Superior temporal gyrus (tissue), 1 donor: ENCODE measurements around the gene KAZN.
A peak's percentile ranks its signal among the peaks of the same experiment; 100 is the strongest.

Experiments used
- DNase-seq: peaks from one replicate; pipeline ENCODE4 v3.0.0-alpha.2; 2016; ENCODE audit errors: extremely low spot score

KAZN gene

DNA sequence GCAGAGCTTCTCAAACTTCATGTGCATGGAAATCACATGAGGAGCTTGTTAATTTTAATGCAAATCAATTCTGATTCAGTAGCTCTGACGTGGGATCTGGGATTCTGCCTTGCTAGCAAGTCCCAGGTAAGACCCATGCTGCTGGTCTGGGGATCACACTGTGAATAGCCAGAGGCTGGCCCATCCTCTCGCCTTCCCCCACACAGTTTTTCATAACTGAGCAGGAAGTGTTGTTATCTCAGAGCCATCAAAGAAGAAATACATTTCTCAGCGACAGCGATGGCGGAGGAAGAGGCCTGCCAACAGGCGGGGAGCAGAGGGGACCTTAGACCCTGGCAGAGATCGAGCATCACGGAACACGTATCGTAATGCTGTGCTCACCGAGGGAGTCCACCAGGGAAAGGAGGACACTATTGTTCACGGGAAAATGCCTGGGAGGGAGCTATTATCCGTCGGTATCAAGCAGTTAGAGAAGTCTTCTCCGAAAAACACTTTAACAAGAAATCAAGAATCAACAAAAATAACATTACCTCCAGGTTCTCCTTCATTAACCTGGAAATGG lies 286.2 kb downstream of the KAZN start:
- no peak for DNase-seq

GRCh38 chr1:14887044-14887566 lies 288.6 kb downstream of the KAZN start:
- DNase-seq: no peak

- DNase-seq: no peak
Measured at GRCh38 chr1:14887764-14888350, 289.4 kb downstream of the KAZN start.

- no peak for DNase-seq
Measured at GRCh38 chr1:14888374-14888773, 289.9 kb downstream of the KAZN start.

DNA sequence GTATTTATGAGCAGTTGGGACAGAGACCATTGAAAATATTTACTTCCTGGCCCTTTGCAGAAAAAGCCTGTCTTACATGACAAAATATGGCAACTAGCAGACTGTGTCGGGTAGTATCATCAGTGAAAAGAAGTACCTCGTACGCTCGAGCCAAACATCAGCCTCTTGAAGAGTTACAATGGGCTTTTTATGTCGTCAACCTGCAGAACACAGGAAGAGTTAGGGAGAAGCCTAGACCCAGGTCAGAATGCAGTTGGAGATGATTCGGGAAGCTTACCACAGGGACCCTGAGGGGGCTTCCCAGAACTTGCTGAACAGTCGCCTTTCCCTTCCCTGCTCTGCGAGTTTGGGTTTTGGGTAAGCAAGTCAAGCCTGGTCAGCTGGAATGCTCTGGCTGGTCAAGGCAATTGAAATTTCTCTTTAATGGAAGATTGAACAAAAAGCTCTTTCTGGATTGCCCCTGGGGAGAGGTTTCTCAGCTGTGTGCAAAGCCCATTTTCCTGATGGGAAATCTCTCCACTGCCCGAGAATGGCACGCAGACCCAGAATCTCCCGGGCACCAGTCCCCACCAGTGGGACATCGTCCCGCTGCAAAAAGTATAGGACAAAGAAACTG lies 291.4 kb downstream of the KAZN start:
- no peak for DNase-seq

DNA sequence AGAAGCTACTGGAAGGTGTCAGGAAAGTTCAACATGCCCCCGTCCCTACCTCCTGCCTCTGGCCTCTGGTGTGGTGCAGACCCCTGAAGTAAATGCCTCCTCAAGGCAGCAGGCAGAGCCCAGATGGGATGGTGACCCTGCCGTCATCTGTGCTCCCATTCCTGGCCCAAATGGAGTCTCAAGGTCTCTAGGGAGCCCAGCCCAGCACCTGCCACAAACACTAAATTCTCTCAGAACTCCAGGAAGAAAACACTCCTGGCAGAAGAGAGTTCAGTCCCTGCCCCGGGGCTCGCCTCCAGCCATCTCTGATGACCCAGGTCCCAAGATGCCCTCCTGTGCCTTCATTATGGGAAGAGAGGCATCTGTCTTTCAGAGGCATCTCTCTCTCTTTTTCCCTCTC lies 293.5 kb downstream of the KAZN start:
- DNase-seq: no peak

GRCh38 chr1:14894811-14895560 lies 296.5 kb downstream of the KAZN start:
- peak; percentile 23 for DNase-seq

DNA sequence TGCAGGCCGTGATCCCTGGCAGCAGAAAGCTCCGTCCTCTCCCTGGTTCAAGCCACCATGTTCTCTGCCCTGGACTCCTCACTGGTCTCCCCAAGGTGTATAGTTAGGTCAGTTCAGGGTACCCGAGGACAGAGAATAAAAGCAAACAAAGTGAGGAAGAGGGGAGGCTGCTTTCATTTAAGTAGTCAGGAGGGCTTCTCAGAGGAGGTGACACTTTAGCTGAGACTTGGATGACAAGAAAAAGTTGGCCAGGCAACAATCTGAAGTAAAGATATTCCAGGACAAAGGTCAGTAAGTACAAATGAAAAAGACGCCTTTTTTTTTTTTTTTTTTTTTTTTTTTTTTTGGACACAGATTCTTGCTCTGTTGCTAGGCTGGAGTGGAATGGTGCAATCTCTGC lies 297.2 kb downstream of the KAZN start:
- DNase-seq: no peak

DNA sequence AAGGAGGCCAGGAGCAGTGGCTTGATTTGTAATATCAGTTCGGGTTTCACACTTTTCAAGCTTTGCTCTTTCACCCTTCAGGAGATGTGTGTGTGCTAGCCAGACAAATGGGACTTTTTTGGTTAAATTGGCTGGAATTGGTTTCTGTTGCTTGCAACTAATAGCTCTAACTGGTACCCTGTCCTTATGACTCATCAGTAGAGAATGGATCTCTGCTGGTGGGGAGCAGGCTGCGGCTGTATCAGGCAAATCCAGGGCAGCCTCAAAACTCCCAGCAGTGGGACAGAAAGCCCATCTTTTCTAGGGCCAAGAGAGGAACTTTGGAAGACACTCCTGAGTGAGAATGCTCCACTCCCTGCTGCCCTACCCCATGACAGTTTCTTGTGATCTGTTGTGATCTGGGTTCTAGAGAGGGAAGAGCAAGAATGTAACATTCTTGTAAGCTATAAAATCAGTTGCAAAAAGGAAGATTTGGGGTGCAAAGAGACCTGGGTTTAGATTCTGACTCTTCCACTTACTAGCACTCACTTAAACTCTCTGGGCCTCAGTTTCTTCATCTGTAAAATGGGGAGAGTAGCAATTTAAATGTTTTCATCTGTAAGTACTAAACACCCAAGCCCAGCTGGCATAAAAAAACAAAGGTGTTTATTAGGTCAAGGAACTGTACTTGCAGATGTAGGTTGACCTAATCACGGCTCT lies 298.0 kb downstream of the KAZN start:
- no peak for DNase-seq

DNA sequence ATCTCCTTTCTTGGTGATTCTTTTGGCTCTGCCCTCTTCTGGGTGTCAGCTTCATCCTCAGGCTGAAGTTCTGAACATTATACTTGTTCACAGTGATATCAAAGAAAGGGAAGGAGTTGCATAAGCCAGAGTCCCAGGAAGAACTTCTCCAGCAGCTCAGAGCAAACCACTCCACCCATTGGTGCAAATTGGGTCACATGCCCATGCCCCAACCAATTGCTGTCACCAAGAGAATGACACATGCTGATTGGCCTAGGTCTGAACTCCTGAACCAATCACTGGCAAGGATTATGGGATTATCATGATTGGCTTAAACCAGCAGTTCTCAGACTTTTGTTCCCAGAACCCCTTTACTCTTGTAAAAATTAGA lies 298.6 kb downstream of the KAZN start:
- DNase-seq: no peak

DNA sequence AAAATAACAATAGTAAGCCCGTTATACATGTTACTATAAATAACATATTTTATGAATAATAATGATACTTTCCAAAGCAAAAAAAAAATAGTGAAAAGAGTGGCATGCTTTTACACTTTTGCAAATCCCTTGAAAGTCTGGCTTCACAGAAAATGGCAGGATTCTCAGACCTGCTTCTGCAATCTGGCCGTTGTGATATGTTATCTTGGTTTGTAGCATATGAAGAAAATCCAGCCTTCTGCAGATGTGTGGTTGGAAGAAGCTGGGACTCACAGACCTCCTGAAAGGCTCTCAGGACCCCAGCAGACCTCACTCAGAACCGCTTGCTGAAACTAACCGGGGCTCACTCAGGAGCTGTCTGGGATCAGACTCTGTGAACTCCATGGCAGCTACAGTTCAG lies 299.1 kb downstream of the KAZN start:
- DNase-seq: no peak

DNA sequence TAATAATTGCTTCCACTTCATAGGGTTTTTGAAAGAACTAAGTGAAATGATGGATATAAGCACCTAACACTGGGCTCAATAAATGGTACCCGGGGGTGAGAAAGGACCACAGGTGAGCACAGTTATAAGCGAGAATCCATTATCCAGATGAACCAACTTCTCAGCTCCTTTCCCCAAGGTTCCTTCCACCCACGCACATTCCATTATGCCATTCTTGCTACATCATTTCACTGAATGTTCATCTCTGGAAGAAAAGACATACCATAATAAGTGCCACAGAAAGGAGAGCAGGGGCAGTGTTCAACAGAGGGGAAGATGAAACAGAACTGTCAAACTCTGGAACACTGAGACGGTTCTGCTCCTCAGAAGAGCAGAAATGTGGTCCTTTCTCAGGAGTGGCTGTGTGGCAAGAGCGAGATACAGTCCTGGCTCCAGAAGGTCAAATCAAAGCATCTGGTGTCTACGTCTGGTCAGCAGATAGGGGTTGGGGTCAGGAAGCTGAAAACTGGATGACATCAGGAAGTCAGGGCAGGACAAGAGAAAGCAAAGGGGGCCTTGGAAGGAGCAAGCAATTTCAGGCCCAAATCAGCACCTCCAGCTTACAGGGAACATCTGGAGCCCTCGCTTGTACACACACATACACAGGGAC lies 299.6 kb downstream of the KAZN start:
- no peak for DNase-seq

- no peak for DNase-seq
Measured at GRCh38 chr1:14899686-14900085, 301.2 kb downstream of the KAZN start.

DNA sequence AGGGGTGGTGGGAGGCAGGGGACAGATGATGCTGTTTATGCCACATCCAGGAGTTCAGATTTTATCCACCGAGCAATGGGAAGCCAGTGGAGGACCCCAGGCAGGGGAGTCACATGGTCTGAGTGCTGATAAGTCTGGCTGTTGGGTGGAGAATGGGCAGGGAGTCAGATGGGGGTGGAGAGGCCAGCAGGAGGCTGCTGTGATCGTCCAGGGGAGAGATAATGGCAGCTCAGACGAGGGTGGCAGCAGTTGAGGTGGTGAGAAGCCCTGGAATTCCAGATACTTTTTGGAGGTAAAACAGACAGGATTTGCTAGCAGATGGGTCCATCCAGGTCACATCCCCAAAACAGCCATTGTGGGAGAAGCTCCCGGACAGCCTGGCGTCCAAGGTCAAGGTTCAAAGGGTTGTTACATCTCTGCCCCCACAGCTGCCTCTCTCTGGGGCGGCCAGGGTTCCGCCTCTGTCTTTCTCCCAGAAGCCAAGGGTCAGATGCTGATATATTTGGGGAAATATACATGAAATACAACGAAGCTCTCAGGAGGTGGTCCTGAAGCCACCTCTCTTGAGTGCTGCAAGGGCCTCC lies 303.0 kb downstream of the KAZN start:
- DNase-seq: no peak

- no peak for DNase-seq
Measured at GRCh38 chr1:14903922-14904321, 305.4 kb downstream of the KAZN start.

DNA sequence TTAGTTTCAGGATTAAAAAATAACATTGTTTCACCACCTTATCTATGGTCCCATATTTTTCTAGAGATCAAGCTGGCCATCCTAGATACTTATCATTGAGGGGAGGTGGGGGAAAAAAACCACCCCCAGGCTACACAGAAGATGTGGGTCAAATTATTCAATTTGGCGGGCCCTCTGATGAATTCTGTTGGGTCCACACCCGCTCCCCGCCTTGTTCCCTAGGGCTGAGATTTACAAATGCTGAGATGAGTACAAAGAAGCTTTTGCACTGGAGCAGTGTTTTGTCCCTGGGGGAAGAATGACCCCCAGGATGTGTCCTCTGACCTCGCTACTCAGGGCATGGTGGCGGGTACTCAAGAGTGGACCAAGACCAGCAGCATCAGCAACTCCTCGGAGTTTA lies 308.2 kb downstream of the KAZN start:
- no peak for DNase-seq

- DNase-seq: no peak
Measured at GRCh38 chr1:14907416-14907815, 308.9 kb downstream of the KAZN start.

- no peak for DNase-seq
Measured at GRCh38 chr1:14909273-14909672, 310.8 kb downstream of the KAZN start.

- DNase-seq: no peak
Measured at GRCh38 chr1:14909920-14910460, 311.5 kb downstream of the KAZN start.

- no peak for DNase-seq
Measured at GRCh38 chr1:14910984-14911721, 312.7 kb downstream of the KAZN start.
